GM21526 (cell line): ENCODE measurements around the gene TRPT1.
A peak's percentile ranks its signal among the peaks of the same experiment; 100 is the strongest.

Experiments used
- ATAC-seq: cut with Tn5 transposase; IDR thresholded peaks from one replicate; pipeline ENCODE4 v1.9.1; 2021; ENCODE audit warnings: moderate library complexity; ENCODE audit not compliant: unreplicated experiment, low FRiP score

The TRPT1 gene

GRCh38 chr11:64225608-64226506 lies at the start of gene TRPT1, which contains the start of gene NUDT22:
TSS of gene TRPT1 (minus strand) at chr11:64226186. CDS start at chr11:64225860, 326 bp downstream.
TSS of gene NUDT22 (plus strand) at chr11:64226274. CDS start at chr11:64226653, 379 bp downstream.
- no peak for ATAC-seq

- ATAC-seq: no peak
Measured at GRCh38 chr11:64275031-64275800, 49.2 kb upstream of the TRPT1 start.

DNA sequence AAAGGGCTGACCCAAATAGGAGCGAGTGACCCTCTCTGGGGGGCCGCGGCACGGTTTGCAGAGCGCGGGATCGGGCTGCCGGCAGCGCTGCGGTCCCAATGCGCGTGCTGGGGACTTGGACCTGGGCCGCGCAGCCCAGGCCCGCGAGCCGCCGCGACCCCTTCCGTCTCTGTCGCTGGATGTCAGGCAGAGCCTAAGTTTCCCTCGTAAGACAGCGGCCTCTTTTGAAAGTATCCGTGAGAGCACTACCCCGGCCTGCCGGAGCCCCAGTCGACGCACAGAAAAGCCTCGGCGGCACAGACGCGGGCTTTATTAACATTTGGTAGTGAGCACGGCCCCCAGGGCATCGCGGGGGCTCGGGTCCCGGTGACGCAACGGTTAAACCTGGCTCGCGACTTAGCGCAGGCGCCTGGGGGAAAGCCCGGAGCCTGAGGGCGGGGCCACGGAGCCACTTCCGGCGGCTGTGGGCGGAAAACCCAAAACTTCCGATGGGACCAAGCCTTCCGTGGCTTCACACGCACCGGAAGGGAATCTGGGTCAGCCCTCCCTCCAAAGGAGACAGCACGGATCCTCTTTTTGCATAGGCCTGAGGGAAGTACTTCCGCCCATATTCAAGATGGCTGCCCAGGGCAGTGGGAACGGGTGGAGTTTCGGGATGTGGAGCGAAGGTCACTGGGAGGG lies 43.7 kb upstream of the TRPT1 start:
- peak; percentile 48 for ATAC-seq

DNA sequence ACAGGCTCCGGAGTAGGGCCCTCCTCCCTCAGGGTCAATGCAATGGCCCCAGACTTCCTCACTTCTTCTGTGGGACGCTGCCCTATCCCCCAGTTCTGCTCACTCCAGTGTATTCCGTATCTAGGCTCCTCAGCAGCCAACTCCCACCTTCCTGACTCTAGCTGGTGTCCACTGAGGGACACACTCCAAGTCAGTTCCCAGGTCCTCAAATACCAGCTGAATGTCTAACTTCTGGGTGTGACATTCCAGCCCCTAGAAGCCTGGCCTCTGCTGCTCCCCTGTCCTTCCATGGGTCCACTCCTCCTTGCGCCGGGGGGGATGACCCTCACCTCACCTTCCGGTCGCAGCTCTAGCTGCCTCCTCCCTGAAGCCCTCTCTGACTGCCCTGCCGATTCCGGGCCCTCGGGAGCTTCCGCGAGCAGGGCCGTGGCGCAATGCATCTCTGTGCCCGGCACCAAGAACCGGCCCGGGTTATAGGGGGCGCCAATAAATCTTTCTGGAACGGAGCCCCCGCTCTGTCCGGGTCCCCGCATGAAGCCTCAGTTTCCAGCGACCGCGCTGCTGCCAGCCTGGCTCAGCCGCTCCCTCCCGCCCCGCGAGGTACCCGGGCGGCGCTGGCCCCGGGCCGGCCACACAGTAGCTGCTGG lies 43.0 kb upstream of the TRPT1 start:
- ATAC-seq: peak; percentile 17

DNA sequence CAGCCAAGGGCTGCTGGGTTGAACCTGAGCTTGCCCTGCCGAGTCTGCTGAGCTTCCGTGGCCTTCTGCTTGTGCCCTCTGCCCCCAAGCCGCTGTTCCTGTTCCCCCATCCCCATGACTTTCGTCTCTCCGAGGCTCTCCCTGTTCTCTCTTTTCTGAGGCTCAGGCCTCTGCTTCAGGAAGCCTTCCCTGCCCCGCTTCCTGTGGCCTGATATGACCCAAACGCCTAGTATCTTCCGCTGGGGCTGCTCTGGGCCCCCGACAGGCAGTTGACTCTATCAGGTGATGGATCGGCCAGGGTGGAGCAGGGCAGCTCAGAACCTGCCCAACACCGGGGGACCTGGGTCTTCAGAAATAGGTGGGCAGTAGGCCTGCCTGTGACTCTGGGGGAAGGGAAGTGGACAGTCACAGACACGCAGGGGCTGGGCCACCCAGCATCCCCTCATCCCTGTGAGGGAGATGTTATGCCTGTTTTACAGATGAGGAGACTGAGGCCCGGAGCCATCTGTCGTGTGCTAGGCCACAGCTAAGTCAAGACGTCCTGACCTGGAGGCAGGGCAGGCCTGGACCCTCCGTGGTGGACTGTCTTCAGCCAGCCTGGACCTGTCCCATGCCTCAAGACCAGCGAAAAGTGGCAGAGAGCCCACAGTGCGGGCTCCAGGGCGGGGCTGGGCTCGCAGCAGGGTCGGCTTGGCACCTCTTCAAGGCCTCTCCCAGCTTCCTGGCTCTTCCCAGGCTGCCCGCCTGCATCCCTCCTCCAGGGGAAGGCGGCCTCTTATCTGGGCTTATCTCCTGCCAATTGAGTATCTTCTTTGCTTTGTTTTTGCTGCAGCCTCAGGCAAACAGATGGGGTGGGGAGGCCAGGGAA lies 42.3 kb upstream of the TRPT1 start:
- ATAC-seq: no peak

- no peak for ATAC-seq
Measured at GRCh38 chr11:64267207-64267945, 41.4 kb upstream of the TRPT1 start.

GRCh38 chr11:64266339-64266738 lies 40.4 kb upstream of the TRPT1 start:
- no peak for ATAC-seq

DNA sequence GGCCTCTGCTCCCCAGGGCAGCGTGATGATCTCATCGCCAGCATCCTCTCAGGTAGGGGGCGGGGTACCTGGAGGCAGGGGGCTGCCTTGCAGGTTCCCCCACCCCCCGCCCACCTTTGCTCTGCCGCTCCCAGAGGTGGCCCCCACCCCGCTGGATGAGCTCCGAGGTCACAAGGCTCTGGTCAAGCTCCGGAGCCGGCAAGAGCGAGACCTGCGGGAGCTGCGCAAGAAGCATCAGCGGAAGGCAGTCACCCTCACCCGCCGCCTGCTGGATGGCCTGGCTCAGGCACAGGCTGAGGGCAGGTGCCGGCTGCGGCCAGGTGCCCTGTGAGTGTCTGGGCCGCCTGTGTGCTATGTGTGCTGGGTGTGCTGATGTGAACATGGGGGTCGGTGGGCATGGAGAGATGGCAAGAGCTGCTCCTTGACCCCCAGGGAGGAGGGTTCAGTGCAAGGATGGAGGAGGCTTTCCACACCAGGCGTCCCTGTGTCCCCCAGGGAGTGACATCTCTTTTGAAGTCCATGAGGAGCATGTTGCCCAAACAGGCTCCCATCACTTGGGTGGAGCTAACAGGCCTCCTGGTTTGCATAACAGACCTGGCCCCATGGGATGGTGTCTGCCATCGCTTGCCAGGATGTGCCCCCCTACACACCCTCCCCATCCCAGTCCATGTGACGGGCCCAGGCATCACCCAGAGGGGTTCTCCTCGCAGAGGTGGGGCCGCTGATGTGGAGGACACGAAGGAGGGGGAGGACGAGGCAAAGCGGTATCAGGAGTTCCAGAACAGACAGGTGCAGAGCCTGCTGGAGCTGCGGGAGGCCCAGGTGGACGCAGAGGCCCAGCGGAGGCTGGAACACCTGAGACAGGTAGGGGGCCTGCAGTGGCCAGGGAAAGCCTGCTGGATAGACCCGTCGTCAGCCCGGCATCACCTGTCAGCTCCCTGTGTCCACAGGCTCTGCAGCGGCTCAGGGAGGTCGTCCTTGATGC lies 39.5 kb upstream of the TRPT1 start:
- no peak for ATAC-seq

DNA sequence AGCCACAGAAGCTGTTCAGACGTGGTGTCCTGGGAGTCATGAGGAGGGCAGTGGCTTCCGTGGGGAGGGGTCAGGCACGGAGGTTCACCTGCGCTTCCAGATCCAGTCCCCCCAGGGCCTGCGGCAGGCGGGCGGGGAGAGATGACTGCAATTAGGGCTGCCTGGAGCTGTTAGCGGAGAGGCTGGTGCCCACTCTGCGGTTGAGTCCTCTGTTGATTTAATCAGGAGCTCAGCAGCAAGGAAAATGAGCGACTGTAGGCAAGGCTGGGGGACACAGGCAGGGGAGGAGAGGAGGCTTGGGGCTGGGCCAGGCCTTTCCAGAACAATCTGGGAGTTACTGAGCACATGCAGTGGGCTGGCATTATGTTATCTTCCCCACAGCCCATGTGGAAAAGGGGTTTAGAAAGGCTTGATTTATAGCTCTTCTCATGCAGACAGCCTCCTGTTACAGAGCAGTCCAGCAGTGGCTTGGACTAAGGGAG lies 38.4 kb upstream of the TRPT1 start:
- no peak for ATAC-seq

GRCh38 chr11:64263947-64264317 lies 37.9 kb upstream of the TRPT1 start:
- no peak for ATAC-seq

DNA sequence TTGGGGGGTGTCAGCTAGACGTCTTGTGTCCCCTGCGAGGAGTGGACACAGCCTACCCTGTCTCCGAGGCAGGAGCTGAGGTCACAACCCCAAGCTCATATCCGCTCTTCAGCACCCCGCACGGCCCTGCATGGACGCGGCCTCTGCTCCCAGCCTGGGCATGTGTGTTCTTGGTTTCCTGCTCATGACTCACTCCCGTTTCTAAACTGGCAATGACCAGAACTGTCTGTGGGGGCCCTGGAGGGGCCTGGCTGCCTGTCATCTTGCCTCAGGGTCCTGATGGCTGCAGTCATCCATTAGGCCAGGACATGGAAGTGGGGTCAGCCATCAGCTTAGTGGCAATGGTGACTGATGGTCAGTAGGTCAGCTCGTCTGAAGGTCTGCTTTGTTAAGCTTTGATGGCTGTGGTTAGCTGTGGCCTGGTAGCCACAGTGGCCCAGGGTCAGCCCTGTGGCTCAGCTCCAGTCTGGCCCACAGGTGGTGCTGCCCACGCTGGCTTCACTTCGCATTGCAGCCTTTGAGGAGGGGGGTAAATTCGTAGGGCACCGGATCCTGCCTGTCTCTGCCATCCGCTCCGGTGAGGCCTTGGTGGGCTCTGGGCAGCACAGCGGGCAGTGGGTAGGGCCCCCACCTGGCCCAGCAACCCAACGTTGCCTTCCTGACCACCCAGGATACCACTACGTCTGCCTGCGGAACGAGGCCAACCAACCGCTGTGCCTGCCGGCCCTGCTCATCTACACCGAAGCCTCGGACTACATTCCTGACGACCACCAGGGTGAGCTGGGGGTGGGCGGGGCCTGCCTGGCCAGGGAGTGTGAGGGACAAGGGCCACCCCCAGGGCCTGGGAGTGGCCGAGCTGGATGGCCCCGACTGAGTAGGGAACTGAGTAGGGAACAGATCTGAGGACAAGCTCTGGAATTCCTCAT lies 37.3 kb upstream of the TRPT1 start:
- ATAC-seq: no peak

- ATAC-seq: no peak
Measured at GRCh38 chr11:64262271-64263002, 36.5 kb upstream of the TRPT1 start.

- ATAC-seq: no peak
Measured at GRCh38 chr11:64261556-64262080, 35.6 kb upstream of the TRPT1 start.

DNA sequence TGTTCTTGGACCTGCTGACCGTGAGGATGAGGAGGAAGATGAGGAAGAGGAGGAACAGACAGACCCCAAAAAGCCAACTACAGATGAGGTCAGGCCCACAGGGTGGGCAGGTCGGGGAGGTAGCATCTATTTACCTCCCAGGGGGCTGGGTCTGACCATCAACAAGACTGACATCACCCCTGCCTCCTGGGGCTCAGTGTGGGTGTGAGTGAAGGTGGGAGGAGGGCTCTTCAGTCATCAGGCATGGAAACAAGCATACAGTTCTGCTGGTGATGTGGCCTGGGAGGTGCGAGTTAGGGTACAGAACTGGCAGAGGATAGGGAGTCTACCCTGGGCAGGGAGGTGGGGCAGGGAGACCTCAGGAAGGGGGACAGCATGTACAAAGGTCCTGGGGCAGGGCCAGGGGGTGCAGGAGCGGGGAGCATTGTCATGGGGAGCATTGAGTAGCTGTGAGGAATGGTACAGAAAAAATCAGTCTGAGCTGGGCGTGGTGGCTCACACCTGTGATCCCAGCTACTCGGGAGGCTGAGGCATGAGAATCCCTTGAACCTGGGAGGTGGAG lies 34.2 kb upstream of the TRPT1 start:
- no peak for ATAC-seq

- no peak for ATAC-seq
Measured at GRCh38 chr11:64259533-64260067, 33.6 kb upstream of the TRPT1 start.
